ENCODE results near the gene ARRDC1. TPM values are rescaled to one million over a fixed set of nuclear protein-coding genes. Genes with fewer than 3 reads are reported as not detected.

ARRDC1 gene
- total and polyA plus RNA-seq, 9 of the 15 experiments (the other 6 are each of a cell fraction or from before 2014, with no cell fraction given) = 0.21 to 45.3 (median 18.6) TPM

DNA sequence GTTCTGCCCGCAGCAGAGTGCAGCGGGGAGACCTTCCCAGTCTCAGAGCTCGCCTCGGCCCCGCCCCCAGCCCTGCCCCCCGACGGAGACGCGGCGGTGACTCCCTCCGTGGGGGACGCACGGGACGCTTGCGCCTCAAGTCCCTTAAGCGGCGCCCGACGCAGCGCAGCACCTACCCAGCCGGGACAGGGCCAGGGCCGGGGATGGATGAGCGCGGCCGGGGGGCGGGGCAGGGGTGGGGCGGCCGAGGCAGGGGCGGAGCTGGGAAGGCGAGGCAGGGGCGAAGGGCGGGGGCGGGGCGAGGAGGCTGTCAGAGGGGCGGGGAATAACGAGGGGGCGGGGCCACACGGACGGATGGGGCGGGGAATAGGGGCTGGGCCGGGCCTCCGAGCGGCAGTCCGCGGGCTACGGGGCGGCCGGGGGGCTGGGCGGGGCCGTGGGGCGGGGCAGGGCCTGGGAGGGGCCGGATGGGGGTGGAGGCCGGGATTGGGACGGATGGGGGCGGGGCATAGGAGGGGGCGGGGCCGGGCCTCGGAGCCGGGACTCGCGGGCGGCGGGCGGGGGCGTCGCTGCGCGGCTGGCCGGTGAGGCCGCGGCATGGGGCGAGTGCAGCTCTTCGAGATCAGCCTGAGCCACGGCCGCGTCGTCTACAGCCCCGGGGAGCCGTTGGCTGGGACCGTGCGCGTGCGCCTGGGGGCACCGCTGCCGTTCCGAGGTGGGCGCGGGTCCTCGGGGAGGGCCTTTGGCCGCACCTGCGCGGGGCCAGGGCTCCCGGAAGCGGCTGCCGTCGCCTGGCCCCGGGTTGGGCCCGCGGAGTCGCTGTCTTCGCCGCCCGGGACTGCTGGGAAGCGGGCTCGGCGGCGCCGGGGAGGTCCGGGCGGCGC is at the start of gene ARRDC1 (continued):
- no peak for TF ChIP-seq HCFC1 (IDR thresholded peaks at IDR 0.05; ENCODE audit: low read depth, low read length)
- no peak for TF ChIP-seq ZHX1 (conservative IDR thresholded peaks at IDR 0.05; ENCODE audit: low read length)
- no peak for TF ChIP-seq KLF1 (tag; IDR thresholded peaks at IDR 0.05)
- peak; percentile 30; the same call in 1 of the 2 replicates for TF ChIP-seq ETS1 (conservative IDR thresholded peaks at IDR 0.05; ENCODE audit: control insufficient read depth, low read depth, low read length)
- TF ChIP-seq TOE1 (IDR thresholded peaks at IDR 0.05; ENCODE audit: borderline replicate concordance) = no peak
- TF ChIP-seq TOE1 (CRISPR knock-in tag; IDR thresholded peaks at IDR 0.05; ENCODE audit: borderline replicate concordance, low read depth) = no peak
- TF ChIP-seq ZBED1 (IDR thresholded peaks at IDR 0.05) = no peak
- no peak for TF ChIP-seq FOXM1 (IDR thresholded peaks at IDR 0.05; ENCODE audit: low read depth)
- no peak for TF ChIP-seq FOXM1 (CRISPR knock-in tag; IDR thresholded peaks at IDR 0.05; ENCODE audit: low read depth)
- no peak for TF ChIP-seq NFXL1 (CRISPR knock-in tag; IDR thresholded peaks at IDR 0.05)
- no peak for TF ChIP-seq ARID4B (CRISPR knock-in tag; IDR thresholded peaks at IDR 0.05)
- TF ChIP-seq TRIM28 (IDR thresholded peaks at IDR 0.05) = no peak
- TF ChIP-seq BCL6 (CRISPR knock-in tag; IDR thresholded peaks at IDR 0.05) = no peak
- TF ChIP-seq ZNF263 (CRISPR knock-in tag; IDR thresholded peaks at IDR 0.05; ENCODE audit: borderline replicate concordance) = no peak
- TF ChIP-seq, protein P1, sequence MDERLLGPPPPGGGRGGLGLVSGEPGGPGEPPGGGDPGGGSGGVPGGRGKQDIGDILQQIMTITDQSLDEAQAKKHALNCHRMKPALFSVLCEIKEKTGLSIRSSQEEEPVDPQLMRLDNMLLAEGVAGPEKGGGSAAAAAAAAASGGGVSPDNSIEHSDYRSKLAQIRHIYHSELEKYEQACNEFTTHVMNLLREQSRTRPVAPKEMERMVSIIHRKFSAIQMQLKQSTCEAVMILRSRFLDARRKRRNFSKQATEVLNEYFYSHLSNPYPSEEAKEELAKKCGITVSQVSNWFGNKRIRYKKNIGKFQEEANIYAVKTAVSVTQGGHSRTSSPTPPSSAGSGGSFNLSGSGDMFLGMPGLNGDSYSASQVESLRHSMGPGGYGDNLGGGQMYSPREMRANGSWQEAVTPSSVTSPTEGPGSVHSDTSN (CRISPR knock-in tag; IDR thresholded peaks at IDR 0.05; ENCODE audit: low read depth) = no peak
- TF ChIP-seq, protein P1 (tag; conservative IDR thresholded peaks at IDR 0.05; ENCODE audit: low read depth) = no peak
- TF ChIP-seq PHF20 (IDR thresholded peaks at IDR 0.05; ENCODE audit: partially characterized antibody) = peak; percentile 69

Measured in K562 (cell line).